ENCODE measurements around the gene GDF7.
A peak's percentile ranks its signal among the peaks of the same experiment; 100 is the strongest.

The GDF7 gene

GRCh38 chr2:20661421-20662307 is 5.3 kb upstream of the GDF7 start:
- DNase-seq (ENCODE audit: extremely low read depth, low read depth), result peak; percentile 56
- H3K4me3 ChIP-seq (replicated peaks; ENCODE audit: low read depth, low read length), result no peak overlapping the region
- TF ChIP-seq CTCF (IDR thresholded peaks at IDR 0.05; ENCODE audit: low read depth, low read length, missing control alignments), result peak; percentile 96

- DNase-seq (ENCODE audit: extremely low read depth, low read depth), result no peak
- TF ChIP-seq CTCF (IDR thresholded peaks at IDR 0.05; ENCODE audit: low read depth, low read length, missing control alignments), result no peak
- no peak overlapping the region for H3K4me3 ChIP-seq (replicated peaks; ENCODE audit: low read depth, low read length)
Observed at GRCh38 chr2:20662308-20662937, 4.5 kb upstream of the GDF7 start.

- TF ChIP-seq CTCF (IDR thresholded peaks at IDR 0.05; ENCODE audit: low read depth, low read length, missing control alignments), result no peak
- H3K4me3 ChIP-seq (replicated peaks; ENCODE audit: low read depth, low read length), result no peak overlapping the region
- no peak for DNase-seq (ENCODE audit: extremely low read depth, low read depth)
Observed at GRCh38 chr2:20663196-20664070, 3.5 kb upstream of the GDF7 start.

GRCh38 chr2:20664071-20664390 is 2.9 kb upstream of the GDF7 start:
- no peak for TF ChIP-seq CTCF (IDR thresholded peaks at IDR 0.05; ENCODE audit: low read depth, low read length, missing control alignments)
- H3K4me3 ChIP-seq (replicated peaks; ENCODE audit: low read depth, low read length), result no peak overlapping the region
- no peak for DNase-seq (ENCODE audit: extremely low read depth, low read depth)

GRCh38 chr2:20664431-20665242 is 2.3 kb upstream of the GDF7 start:
- no peak overlapping the region for H3K4me3 ChIP-seq (replicated peaks; ENCODE audit: low read depth, low read length)
- no peak for TF ChIP-seq CTCF (IDR thresholded peaks at IDR 0.05; ENCODE audit: low read depth, low read length, missing control alignments)
- DNase-seq (ENCODE audit: extremely low read depth, low read depth), result no peak

Data from HFF-Myc (cell line).